ENCODE data around the gene MXRA8.
A peak's percentile ranks its signal among the peaks of the same experiment; 100 is the strongest.

The MXRA8 gene

DNA sequence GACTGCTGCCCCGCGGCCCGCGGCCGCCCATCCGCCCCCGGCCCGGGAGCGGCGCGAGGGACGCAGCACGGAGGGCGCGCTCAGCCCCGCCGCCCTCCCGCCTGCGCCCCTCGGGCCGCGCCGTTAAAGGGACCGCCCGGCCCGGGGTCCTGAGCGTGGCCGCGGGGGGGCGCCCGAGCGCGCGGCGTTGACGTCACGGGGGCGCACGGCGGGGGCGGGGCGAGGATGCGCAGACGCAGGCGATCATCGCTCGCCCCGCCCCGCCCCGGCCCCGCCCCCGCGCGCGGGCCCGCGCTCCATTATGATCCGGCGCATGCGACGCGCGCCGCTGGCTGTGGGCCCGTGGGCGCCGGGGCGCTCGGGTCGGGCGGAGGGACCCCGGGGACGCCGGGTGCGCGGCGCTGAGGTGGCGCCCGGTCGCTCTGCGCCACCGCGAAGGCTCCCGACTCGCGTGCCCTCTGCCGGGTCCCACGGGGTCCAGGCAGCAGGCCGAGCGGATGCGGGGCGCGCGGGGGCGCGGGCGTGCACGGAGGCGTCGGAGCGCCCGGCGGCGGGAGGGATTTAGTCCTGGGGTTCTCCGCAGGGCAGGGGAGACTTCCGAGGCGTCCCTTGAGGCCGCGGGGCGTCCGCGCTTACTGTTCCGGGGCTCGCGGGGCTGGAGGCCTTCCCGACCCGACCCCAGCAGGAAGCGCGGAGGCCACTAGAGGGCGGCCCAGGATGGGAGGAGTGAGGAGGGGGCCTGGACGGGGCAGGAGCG is 8.9 kb downstream of the MXRA8 start, which contains the start of gene DVL1:
Gene DVL1, minus strand, starts transcription at position 163 of the 757 bp plus-strand sequence. CDS start 353 bp downstream, outside the sequence.
- Histone ChIP-seq H3K4me3 (replicated peaks; ENCODE audit: low read depth, low read length) (peak within 1 kb of the TSS; percentile 75), H3K36me3 (ENCODE audit: control insufficient read depth, insufficient read depth, low read length) (no peaks in the 10 kb centered on the region), H3K27me3 (replicated peaks; ENCODE audit: control insufficient read depth, insufficient read depth, low read length) (no peaks in the 10 kb centered on the region; the same call in 1 of the 2 replicates)
- peak; percentile 81 for DNase-seq (ENCODE audit: extremely low read depth, insufficient read length)
- TF ChIP-seq, protein P1, sequence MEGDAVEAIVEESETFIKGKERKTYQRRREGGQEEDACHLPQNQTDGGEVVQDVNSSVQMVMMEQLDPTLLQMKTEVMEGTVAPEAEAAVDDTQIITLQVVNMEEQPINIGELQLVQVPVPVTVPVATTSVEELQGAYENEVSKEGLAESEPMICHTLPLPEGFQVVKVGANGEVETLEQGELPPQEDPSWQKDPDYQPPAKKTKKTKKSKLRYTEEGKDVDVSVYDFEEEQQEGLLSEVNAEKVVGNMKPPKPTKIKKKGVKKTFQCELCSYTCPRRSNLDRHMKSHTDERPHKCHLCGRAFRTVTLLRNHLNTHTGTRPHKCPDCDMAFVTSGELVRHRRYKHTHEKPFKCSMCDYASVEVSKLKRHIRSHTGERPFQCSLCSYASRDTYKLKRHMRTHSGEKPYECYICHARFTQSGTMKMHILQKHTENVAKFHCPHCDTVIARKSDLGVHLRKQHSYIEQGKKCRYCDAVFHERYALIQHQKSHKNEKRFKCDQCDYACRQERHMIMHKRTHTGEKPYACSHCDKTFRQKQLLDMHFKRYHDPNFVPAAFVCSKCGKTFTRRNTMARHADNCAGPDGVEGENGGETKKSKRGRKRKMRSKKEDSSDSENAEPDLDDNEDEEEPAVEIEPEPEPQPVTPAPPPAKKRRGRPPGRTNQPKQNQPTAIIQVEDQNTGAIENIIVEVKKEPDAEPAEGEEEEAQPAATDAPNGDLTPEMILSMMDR (IDR thresholded peaks at IDR 0.05; ENCODE audit: insufficient read depth, low read length, poor library complexity, severe bottlenecking) = peak; percentile 54

DNA sequence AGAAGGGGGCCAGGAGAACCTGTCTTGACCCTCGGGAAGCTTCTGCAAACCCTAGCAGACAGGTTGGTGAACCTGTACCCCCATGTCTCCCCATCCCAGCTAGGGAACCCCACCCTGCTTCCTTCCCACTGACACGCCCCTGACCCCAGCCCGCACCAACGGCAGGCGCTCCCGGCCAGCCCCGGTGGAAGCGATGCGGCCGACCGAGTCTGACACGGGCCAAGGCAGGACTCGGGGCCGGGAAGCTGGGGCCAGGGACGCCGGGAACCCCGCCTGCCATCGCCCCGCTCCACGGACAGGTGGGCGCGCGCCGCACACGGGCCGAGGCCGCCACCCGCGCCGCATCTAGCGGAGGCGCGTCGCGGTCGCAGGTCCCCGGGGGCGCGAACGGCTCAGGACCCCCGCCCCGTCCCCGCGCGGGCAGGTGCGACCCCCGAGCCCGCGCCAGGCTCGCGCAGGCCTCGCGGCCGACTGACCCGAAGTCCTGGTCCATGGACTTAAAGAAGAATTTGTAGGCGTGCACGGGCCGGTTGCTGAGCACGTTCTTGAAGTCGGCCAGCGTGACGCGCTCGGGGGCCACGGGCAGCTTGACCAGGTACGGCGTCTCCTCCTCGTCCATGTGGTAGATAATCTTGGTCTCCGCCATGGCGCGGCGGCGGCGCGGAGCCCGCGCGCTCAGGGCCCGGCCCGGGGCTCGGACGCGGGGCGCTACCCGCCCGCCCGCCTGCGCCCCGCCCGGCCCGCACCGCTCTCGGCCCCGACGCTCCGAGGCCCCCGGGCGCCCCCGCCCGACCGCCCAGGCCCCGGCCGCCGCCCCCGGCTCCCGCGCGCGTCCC is 9.7 kb downstream of the MXRA8 start:
- peak overlapping the region; percentile 75 for H3K4me3 ChIP-seq (replicated peaks; ENCODE audit: low read depth, low read length)
- H3K36me3 ChIP-seq (ENCODE audit: control insufficient read depth, insufficient read depth, low read length) = no peaks in the 10 kb centered on the region
- DNase-seq (ENCODE audit: extremely low read depth, insufficient read length) = no peak
- TF ChIP-seq, protein P1 (IDR thresholded peaks at IDR 0.05; ENCODE audit: insufficient read depth, low read length, poor library complexity, severe bottlenecking) = no peak
- no peaks in the 10 kb centered on the region; the same call in 1 of the 2 replicates for H3K27me3 ChIP-seq (replicated peaks; ENCODE audit: control insufficient read depth, insufficient read depth, low read length)

DNA sequence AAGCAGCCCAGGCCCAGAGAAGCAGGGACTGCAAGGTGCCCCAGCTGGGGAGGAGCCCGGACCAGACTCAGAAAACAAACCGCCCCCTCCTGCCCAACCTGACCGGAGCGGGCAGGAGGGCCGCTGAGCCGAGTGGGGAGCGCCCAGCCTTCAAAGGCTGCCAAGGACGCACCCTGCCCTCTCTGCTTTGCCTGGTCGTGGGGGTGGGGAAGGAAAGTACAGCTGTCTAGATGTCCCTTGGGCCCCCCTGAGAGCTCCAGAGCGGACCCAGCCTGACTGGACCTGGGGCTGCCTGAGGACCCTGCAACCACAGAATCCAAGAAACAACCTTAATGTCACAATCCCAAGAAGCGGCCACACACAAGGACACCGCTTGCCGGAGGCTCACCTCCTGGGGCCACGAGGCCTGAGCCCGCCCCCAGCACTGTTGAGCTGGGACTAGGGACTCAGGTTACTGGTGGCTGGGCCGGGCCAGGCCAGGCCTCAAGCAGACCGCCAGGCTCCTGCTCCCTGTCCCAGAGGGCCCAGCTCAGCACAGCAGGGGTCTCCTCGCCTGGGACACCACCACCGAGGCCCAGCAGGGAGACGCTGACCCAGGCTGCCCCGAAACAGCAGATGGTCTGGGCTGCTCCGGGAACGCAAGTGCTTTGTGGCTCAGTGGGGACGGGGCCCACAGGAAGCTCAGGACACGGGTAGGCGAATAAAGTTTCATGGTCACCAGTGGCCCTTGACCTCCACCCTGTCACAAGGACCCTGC is 10.5 kb downstream of the MXRA8 start:
- no peaks in the 10 kb centered on the region for H3K36me3 ChIP-seq (ENCODE audit: control insufficient read depth, insufficient read depth, low read length)
- TF ChIP-seq, protein P1 (IDR thresholded peaks at IDR 0.05; ENCODE audit: insufficient read depth, low read length, poor library complexity, severe bottlenecking) = no peak
- no peak for DNase-seq (ENCODE audit: extremely low read depth, insufficient read length)
- H3K27me3 ChIP-seq (replicated peaks; ENCODE audit: control insufficient read depth, insufficient read depth, low read length) = no peaks in the 10 kb centered on the region
- H3K4me3 ChIP-seq (replicated peaks; ENCODE audit: low read depth, low read length) = peak overlapping the region; percentile 75

DNA sequence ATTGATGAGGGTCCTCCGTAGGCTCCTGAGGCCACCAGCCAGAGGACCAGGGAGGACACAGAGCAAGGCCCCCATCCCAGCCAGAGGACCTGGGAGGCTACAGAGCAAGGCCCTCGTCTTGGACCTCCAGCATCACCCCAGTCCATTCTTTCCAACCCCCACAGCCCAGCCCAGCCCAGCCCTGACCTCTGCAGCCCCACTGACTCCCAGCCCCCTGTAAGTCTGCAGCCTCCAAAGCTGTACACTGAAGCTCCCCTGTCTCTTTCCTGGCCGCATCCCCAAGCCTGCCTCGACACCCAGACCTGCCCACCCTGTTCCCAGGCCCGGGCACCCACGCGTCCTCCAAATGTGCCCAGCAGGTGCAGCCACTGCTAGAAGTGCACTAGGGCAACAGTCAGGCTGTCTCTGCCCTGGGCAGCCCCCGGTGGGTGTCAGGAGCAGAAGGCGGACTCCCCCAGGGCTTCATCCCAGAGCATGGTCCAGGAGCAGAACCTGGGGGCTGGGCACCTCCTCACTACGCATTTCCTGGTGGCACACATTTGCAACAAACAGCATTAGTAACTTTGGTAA is 11.2 kb downstream of the MXRA8 start:
- no peak overlapping the region for H3K4me3 ChIP-seq (replicated peaks; ENCODE audit: low read depth, low read length)
- H3K27me3 ChIP-seq (replicated peaks; ENCODE audit: control insufficient read depth, insufficient read depth, low read length) = no peaks in the 10 kb centered on the region
- H3K36me3 ChIP-seq (ENCODE audit: control insufficient read depth, insufficient read depth, low read length) = no peaks in the 10 kb centered on the region
- TF ChIP-seq, protein P1 (IDR thresholded peaks at IDR 0.05; ENCODE audit: insufficient read depth, low read length, poor library complexity, severe bottlenecking) = no peak
- no peak for DNase-seq (ENCODE audit: extremely low read depth, insufficient read length)

GRCh38 chr1:1346501-1346890 is 11.9 kb downstream of the MXRA8 start:
- Histone ChIP-seq H3K4me3 (replicated peaks; ENCODE audit: low read depth, low read length) (no peak overlapping the region), H3K27me3 (replicated peaks; ENCODE audit: control insufficient read depth, insufficient read depth, low read length) (no peaks in the 10 kb centered on the region), H3K36me3 (ENCODE audit: control insufficient read depth, insufficient read depth, low read length) (no peaks in the 10 kb centered on the region; the same call in 1 of the 2 replicates)
- TF ChIP-seq, protein P1 (IDR thresholded peaks at IDR 0.05; ENCODE audit: insufficient read depth, low read length, poor library complexity, severe bottlenecking) = no peak
- DNase-seq (ENCODE audit: extremely low read depth, insufficient read length) = no peak
